ENCODE data around the gene MAP4K4. TPM values are rescaled to one million over a fixed set of nuclear protein-coding genes. Genes with fewer than 3 reads are reported as not detected.

The MAP4K4 gene
- polyA plus RNA-seq, 3 donors: 5.3 to 66.9 (median 8.7) TPM

DNA sequence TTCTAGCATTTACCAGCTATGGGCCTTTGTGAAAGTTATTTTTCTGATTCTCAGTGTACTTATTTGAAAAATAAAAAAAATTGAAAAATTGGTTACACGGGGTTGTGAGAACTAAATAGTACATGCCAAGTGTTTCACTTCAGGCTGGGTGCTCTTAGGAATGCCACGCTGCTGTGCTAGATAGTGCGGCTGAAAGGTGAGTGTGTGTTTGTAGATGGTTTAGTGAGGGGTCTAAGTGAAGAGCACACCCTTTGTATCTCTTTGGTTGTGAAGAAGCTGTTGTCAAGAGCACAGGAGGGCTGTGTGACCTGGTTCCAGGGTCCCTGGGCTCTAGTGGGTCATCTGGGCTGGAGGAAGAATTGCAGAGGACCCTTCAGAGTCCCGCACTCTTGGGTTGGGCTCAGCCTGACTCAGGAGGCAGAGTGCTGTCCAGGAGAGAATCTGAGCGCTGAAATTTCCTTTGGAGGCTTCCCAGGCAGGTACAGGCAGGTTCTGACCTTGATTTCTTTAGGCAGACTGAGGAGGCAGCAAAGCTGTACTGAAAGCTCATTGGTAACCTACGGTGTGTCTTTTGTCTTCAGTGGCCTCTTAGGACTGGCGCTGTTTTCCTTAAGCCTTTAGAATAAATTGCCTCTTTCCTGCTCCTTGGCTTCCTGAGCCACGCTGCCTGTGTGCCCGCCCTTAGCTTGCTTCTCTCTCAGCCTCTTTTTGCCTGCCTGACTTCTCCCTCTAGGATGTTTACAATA, 44.4 kb downstream of the MAP4K4 start:
- H3K36me3 Mint-ChIP-seq: peaks cover 14 to 17% of the 10 kb centered on the region in 2 donors
- no peak for DNase-seq
- intact Hi-C loops (cut with micrococcal nuclease): no loop called here
- WGBS (ENCODE audit: insufficient coverage): 61% methylated on average over 7 of the region's 9 CpGs
- H4K20me1 ChIP-seq (ENCODE audit: insufficient read depth, low read length): peaks cover 96% of the 10 kb centered on the region
- no peaks in the 10 kb centered on the region for H3K27me3 ChIP-seq (ENCODE audit: control insufficient read depth in 2 of 2, insufficient read depth in 2 of 2, low read length in 2 of 2)
- no peak overlapping the region for H2AFZ ChIP-seq (ENCODE audit: insufficient read depth, low read depth, low read length, poor library complexity, severe bottlenecking)
- H3K27ac Mint-ChIP-seq: peak overlapping the region in 6 of 7 donors; percentile 38 to 86 (median 77)
- H3K27me3 Mint-ChIP-seq (ENCODE audit: low read depth in 3 of 3): no peaks in the 10 kb centered on the region
- no peaks in the 10 kb centered on the region for H3K36me3 ChIP-seq (replicated peaks in 1 of 2; ENCODE audit: control insufficient read depth in 1 of 2, insufficient read depth in 2 of 2, low read length in 2 of 2)
- H3K4me1 Mint-ChIP-seq: peaks cover 86% of the 10 kb centered on the region
- H3K27ac ChIP-seq (ENCODE audit: low read depth in 1 of 2, low read length in 2 of 2): peak overlapping the region; percentile 58 to 69
- TF ChIP-seq, protein P1, sequence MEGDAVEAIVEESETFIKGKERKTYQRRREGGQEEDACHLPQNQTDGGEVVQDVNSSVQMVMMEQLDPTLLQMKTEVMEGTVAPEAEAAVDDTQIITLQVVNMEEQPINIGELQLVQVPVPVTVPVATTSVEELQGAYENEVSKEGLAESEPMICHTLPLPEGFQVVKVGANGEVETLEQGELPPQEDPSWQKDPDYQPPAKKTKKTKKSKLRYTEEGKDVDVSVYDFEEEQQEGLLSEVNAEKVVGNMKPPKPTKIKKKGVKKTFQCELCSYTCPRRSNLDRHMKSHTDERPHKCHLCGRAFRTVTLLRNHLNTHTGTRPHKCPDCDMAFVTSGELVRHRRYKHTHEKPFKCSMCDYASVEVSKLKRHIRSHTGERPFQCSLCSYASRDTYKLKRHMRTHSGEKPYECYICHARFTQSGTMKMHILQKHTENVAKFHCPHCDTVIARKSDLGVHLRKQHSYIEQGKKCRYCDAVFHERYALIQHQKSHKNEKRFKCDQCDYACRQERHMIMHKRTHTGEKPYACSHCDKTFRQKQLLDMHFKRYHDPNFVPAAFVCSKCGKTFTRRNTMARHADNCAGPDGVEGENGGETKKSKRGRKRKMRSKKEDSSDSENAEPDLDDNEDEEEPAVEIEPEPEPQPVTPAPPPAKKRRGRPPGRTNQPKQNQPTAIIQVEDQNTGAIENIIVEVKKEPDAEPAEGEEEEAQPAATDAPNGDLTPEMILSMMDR (IDR thresholded peaks at IDR 0.05): no peak
- peak overlapping the region in 1 of 2 donors; percentile 8 for H3K4me3 Mint-ChIP-seq
- peak overlapping the region; percentile 38 for H3K9ac ChIP-seq (ENCODE audit: insufficient read depth, low read length, poor library complexity, severe bottlenecking)
- H3K4me3 ChIP-seq (replicated peaks in 1 of 3; ENCODE audit: low read depth in 2 of 3, low read length in 3 of 3): peak overlapping the region in 1 of 3 experiments; percentile 40
- peaks cover 74 to 88% of the 10 kb centered on the region in 2 donors for H3K4me1 ChIP-seq (ENCODE audit: control insufficient read depth in 1 of 2, insufficient read depth in 2 of 2, low read length in 2 of 2)
- H3K9me3 Mint-ChIP-seq: no peaks in the 10 kb centered on the region
- H3K4me2 ChIP-seq (replicated peaks; ENCODE audit: extremely low read depth, low read length, poor library complexity, severe bottlenecking): peak overlapping the region; percentile 25
- H3K79me2 ChIP-seq (ENCODE audit: insufficient read depth, low read length): peaks cover 99% of the 10 kb centered on the region
- H3K9me3 ChIP-seq (replicated peaks in 1 of 2; ENCODE audit: control insufficient read depth in 1 of 2, insufficient read depth in 1 of 2, low read length in 2 of 2): no peaks in the 10 kb centered on the region

DNA sequence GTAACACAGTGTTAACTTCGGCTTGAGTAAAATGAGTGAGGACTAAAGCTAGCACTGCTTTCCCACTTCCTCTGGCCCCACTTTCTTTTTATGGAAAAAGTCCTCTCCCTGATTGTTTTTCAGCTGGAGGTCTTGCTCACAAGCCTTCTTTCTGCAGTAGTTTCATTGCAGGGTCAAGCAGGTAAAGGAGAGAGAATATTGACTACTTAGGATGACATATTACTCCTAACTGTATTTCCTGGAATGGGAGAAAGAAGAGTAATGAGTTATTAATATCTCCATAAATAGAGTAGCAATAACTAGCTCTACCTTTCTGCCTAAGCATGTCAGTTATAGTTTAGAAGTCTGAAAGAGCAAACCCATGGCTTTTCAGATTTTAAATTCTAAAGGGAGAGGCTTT, 45.0 kb downstream of the MAP4K4 start:
- no peak overlapping the region for H2AFZ ChIP-seq (ENCODE audit: insufficient read depth, low read depth, low read length, poor library complexity, severe bottlenecking)

More for the DNA sequence above, 45.0 kb downstream of the MAP4K4 start:
- H3K27me3 ChIP-seq (ENCODE audit: control insufficient read depth in 2 of 2, insufficient read depth in 2 of 2, low read length in 2 of 2): no peaks in the 10 kb centered on the region
- TF ChIP-seq, protein P1 (IDR thresholded peaks at IDR 0.05): no peak
- Mint-ChIP-seq H3K9me3 (no peaks in the 10 kb centered on the region), H3K36me3 (peaks cover 14 to 17% of the 10 kb centered on the region in 2 donors), H3K27me3 (ENCODE audit: low read depth in 3 of 3) (no peaks in the 10 kb centered on the region), H3K27ac (peak overlapping the region in 6 of 7 donors; percentile 27 to 86 (median 76)), H3K4me3 (peak overlapping the region in 1 of 2 donors; percentile 8), H3K4me1 (peaks cover 87% of the 10 kb centered on the region)
- no CpG with 5 or more reads among the region's 1 CpG for WGBS (ENCODE audit: insufficient coverage)
- H3K4me1 ChIP-seq (ENCODE audit: control insufficient read depth in 1 of 2, insufficient read depth in 2 of 2, low read length in 2 of 2): peaks cover 75 to 88% of the 10 kb centered on the region in 2 donors
- peaks cover 100% of the 10 kb centered on the region for H3K79me2 ChIP-seq (ENCODE audit: insufficient read depth, low read length)
- H3K9me3 ChIP-seq (replicated peaks in 1 of 2; ENCODE audit: control insufficient read depth in 1 of 2, insufficient read depth in 1 of 2, low read length in 2 of 2): no peaks in the 10 kb centered on the region
- H3K4me3 ChIP-seq (replicated peaks in 1 of 3; ENCODE audit: low read depth in 2 of 3, low read length in 3 of 3): peak overlapping the region in 1 of 3 experiments; percentile 40
- H4K20me1 ChIP-seq (ENCODE audit: insufficient read depth, low read length): peaks cover 98% of the 10 kb centered on the region
- H3K9ac ChIP-seq (ENCODE audit: insufficient read depth, low read length, poor library complexity, severe bottlenecking): peak overlapping the region; percentile 38
- no peaks in the 10 kb centered on the region for H3K36me3 ChIP-seq (replicated peaks in 1 of 2; ENCODE audit: control insufficient read depth in 1 of 2, insufficient read depth in 2 of 2, low read length in 2 of 2)
- intact Hi-C loops (cut with micrococcal nuclease): no loop called here
- DNase-seq: no peak
- H3K4me2 ChIP-seq (replicated peaks; ENCODE audit: extremely low read depth, low read length, poor library complexity, severe bottlenecking): peak overlapping the region; percentile 25
- H3K27ac ChIP-seq (ENCODE audit: low read depth in 1 of 2, low read length in 2 of 2): peak overlapping the region in 1 of 2 donors; percentile 69
